GM19467 (cell line): ENCODE measurements around the gene STIL.

Source experiments
- ATAC-seq: cut with Tn5 transposase; IDR thresholded peaks from one replicate; pipeline ENCODE4 v1.9.1; 2021; ENCODE audit warnings: mild to moderate bottlenecking, moderate library complexity; ENCODE audit not compliant: unreplicated experiment

The STIL gene

GRCh38 chr1:47238935-47239592 lies 74.9 kb downstream of the STIL start:
- ATAC-seq, result no peak

- no peak for ATAC-seq
These were observed 78.1 kb downstream of the STIL start for GRCh38 chr1:47235806-47236205.

DNA sequence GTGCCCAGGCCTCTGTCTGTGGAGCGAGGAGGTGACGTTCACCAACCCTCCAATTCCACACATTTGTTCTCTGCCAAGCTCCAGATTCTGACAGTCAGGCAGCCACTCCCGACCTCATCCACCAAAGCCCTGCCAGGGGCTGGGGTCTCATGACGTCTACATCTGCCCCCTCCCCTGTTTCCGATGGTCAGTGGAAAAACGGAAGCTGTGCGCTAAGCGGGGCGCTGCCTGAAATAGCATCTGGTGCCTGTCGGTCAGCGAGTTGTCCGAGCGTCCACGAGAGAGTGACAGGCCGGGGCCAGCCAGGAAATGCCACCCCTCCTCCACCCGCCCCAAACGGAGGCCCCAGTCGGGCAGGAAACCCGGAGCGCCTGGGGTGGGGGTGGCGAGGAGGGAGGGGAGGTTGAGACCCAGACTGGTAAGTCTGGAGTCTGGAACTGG lies 78.7 kb downstream of the STIL start:
- ATAC-seq, result no peak

GRCh38 chr1:47233186-47233585 lies 80.8 kb downstream of the STIL start:
- no peak for ATAC-seq

DNA sequence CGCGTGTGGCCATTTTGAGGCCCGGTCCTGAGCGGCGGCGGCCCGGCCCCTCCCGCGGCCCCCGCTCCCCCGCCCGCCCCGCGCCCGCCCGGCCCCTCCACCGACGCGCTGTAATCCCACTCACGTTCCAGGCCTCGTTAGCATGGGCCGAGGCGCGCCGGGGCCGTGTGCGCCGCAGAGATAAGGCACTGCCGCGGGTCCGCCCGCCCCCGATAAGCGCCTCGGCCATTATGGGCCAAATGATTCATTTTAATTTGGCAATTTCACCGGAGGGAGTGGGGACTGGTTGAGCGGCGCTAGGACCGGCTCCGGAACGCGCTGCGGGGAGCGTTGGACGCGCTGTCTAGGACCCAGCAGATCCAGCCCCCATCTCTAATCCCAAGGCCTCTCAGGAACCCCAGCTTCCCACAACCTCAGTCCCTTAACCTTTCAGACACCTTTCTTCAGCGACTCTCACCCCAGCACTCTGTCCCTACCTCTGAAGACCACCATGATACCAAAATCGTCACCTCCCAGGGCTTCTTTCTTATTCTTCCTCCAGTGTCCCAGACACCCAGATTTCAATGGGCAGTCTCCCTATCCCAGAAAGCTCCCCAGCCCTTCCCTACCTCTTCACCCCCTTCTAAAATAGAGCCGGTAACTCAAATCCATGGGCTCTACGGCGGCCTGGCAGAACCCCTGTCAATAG lies 81.6 kb downstream of the STIL start, which contains the start of gene TAL1:
Gene TAL1, minus strand, starts transcription at position 39 of the 688 bp plus-strand sequence. CDS start 6,337 bp downstream, outside the sequence.
- no peak for ATAC-seq

- no peak for ATAC-seq
These were observed 82.4 kb downstream of the STIL start for GRCh38 chr1:47231301-47232186.

DNA sequence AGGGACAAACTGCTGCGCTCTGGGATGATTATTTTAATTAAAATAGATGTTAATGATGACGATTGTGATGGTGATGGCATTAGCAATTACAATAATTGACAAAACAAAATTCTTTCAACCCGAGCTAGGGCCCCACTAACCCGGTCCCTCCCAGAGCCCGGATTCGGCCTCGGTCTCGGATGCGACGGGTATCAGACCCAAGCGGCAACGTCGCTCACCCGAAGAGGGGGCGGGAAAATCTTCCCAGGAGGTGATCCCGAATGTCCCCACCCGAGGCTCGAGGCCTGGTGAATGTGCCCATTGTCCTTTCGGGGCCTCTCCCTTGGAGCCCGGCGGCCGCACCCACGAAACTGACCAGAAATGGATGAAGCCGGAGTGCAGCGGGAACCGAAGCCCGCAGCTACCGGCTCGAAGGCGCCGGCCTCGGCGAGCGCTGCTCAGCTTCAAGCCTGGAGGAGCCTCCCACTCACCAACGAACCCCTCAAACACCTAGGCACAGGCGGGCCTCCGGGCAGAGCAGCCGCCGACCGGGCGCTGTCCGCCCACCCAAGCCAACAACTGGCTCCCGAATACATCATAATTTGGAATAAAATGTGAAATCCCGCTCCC lies 83.2 kb downstream of the STIL start:
- ATAC-seq, result no peak

GRCh38 chr1:47229886-47230691 lies 83.9 kb downstream of the STIL start:
- no peak for ATAC-seq

- no peak for ATAC-seq
These were observed 84.7 kb downstream of the STIL start for GRCh38 chr1:47229031-47229885.

- no peak for ATAC-seq
These were observed 85.3 kb downstream of the STIL start for GRCh38 chr1:47228644-47229030.

DNA sequence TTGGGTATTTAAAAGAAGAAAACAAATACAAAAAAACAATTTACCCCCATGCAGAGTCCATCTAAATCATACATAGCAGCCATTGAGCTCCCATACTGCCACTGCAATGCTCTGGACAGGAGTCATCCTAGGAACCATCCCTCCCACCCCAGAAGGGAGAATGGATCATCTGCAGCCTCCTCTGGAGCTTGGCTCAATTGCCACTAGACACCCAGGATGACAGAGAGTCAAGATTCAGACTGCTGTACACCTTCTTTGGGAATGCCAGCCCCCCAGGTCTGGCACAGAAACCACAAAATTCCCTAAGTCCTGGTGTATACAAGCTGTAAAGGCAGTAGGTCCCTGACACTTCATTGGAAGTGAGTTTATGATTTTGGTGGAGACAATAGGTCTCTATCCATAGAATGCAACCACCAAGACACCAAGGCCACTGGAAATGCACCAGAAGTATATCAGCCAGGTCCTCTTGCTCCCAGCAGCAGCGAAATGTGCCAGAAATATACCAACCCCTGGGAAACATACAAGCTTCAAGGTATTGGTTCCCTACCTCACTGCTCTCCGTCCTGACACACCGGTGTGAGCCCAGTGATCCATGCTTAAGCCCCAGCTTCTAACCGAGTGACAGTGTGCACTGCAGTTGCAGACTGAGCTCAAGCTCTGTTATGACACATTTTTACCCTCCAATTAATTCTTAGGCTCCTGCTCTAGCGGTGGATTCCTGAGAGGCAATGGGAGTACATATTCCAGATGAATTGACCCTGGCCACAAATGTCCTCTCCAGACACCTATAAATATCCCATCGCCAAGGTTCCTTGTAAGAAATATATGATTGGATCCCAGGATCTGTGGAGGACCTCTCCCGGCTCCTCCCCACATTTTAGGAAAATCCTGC lies 86.4 kb downstream of the STIL start:
- no peak for ATAC-seq

- no peak for ATAC-seq
These were observed 87.1 kb downstream of the STIL start for GRCh38 chr1:47226839-47227215.

DNA sequence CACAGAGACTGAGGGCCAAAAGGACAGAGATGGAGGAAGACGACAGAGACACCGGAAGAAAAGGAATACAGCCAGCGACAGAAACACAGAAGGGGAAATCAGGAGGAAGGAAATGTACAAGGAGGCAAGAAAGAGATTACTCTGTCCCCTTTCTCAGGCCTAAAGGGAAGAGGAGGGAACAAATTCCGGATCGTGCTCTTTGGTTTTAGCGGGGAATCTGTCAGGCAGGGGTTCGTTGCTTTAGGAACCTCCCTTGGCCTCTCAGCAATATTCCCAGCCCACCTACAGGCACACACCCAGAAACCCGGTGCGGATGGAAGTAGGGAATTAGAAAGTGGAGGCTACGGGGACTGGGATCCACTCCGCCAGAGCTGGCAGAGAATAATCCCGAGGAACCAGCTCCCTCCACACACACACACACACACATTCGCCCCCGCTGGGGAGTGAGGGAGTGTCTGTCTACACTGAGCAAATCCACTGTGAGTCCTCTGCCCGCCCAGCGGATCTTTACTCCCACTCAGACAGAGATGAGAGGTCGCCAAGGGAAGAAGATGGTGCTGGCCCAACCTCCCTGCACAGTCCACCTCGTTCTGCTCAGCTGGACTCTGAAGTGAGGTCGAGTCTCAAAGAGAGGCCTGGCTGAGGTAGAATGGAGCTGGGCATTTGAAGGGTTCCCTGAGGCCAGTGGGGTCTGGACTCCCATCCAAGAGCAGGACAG lies 87.7 kb downstream of the STIL start:
- no peak for ATAC-seq

DNA sequence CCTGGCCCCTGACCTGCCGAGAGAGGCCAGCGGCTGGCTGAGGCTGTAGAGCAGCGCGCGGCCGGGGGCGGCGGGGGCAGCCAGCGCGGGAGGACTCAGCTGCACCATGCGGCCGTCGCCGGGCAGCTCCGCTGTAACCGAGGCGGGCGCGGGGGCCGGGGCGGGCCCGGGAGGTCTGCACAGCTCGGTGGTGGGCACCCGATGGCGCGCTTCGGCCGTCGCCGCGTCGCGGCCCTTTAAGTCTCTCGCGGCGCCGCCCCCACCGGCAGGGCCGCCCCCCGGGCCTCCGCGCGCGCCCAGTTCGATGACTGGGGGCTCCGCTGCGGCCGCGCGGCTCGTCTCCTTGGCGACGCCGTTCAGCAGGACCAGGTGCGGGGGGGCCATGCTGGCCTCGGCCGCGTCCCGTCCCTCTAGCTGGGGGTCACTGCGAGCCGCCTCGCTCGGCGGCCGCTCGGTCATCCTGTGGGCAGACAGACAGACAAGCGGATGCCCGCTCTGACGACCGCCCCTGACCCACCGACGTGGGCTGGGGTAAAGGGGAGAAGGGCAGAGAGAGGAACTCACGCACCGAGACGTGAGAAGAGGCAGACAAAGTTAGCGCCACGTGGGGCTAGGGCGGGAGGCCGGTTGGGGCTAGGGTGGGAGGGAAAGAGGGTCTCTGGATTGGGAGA lies 88.4 kb downstream of the STIL start:
- ATAC-seq, result no peak

DNA sequence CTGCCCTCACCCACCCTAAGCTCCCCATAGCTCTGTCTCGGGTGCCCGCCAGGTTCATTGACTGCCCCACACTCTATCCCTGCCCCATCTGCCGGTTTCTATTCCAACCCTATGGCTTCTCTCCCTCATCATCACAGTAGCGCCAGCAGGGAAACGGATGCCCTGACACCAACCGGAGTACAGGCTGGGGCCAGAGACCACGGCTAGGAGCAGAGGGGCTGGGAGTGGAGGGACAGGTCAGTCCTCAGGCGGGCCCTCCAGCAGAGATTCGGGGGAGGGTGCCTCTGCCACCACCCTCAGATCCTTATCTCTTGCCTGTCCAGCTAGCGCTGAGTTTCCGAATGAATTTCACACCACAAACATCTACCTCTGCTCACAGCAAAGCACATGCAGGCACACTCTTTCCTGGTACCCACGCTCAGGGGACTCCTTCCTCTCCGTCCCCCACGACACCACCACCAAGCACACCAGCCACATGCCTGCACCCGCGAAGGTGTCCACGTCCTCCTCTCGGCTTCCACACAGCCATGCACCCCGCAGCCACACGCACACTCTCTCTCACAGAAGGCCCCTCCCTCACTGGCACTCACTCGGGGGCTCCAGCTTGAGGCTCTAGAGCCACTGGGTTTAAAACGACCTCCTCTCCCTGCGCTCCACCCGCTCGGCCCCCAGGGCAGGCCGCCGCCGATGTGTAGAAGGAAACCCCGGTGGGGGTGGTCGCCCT lies 89.1 kb downstream of the STIL start:
- no peak for ATAC-seq

- no peak for ATAC-seq
These were observed 89.8 kb downstream of the STIL start for GRCh38 chr1:47223921-47224675.
